Thoracic aorta (tissue), 2 donors: ENCODE data around the gene ERGIC2. TPM values are rescaled to one million over a fixed set of nuclear protein-coding genes. Genes with fewer than 3 reads are reported as not detected.

Experiments
- ATAC-seq: fragments of 150-250 bp; one replicate; pipeline ENCODE4 v1.8.0; 2017; ENCODE audit warnings: low read depth; ENCODE audit not compliant: insufficient number of reproducible peaks, low FRiP score
- DNase-seq: peaks from one replicate; pipeline ENCODE4 v3.0.0-alpha.2; 2020; ENCODE audit warnings: low spot score
- H3K27ac ChIP-seq, 2 donors: fragments of 200-600 bp; sonication (generic); 1 replicate in 1 of 2; 2 replicates in 1 of 2; pipeline ENCODE4 v1.5.1; 2016; ENCODE audit warnings: mild to moderate bottlenecking in 2 of 2, moderate library complexity in 2 of 2
- H3K27me3 ChIP-seq: fragments of 200-600 bp; sonication (generic); replicated peaks from 2 replicates; pipeline ENCODE4 v1.6.0; 2016; ENCODE audit warnings: mild to moderate bottlenecking; ENCODE audit not compliant: insufficient read depth
- H3K36me3 ChIP-seq: fragments of 200-600 bp; sonication (generic); one replicate; pipeline ENCODE4 v1.5.1; 2016
- H3K4me1 ChIP-seq, 2 donors: fragments of 200-600 bp; sonication (generic); 1 replicate in 1 of 2; 2 replicates in 1 of 2; pipeline versions ENCODE4 v1.5.1 to v1.6.0; 2016; ENCODE audit warnings: low read depth in 2 of 2, mild to moderate bottlenecking in 1 of 2; ENCODE audit not compliant: control insufficient read depth in 1 of 2
- H3K4me3 ChIP-seq: fragments of 200-600 bp; sonication (generic); 2 replicates; pipeline ENCODE4 v1.5.1; 2016; ENCODE audit warnings: mild to moderate bottlenecking
- H3K9me3 ChIP-seq: fragments of 200-600 bp; sonication (generic); 2 replicates; pipeline ENCODE4 v1.5.1; 2016
- CTCF ChIP-seq: fragments of 200-600 bp; sonication (generic); IDR thresholded peaks from one replicate; pipeline ENCODE4 v1.5.1; 2019; ENCODE audit warnings: antibody characterized with exemption
- total RNA-seq, 2 donors: library from RNA; depleted of rRNA; stranded (reverse); fragments of >200 nt; gene quantifications; one replicate each; pipeline versions ENCODE4 v1.1.0 to v1.2.3, GENCODE V29; 2016

The ERGIC2 gene
- total RNA-seq, 2 donors from 2014 or later, result 61.3 to 67.3 TPM

- Histone ChIP-seq H3K4me3 (no peak overlapping the region), H3K4me1 (no peaks in the 10 kb centered on the region), H3K27me3 (no peaks in the 10 kb centered on the region), H3K27ac (no peak overlapping the region), H3K36me3 (no peaks in the 10 kb centered on the region), H3K9me3 (no peaks in the 10 kb centered on the region)
- no peak for TF ChIP-seq CTCF
- no peak for DNase-seq
- ATAC-seq, result no peak
These were observed 47.0 kb upstream of the ERGIC2 start for GRCh38 chr12:29427964-29428363.

- no peaks in the 10 kb centered on the region for H3K4me1 ChIP-seq
- no peak for DNase-seq
- H3K9me3 ChIP-seq, result no peaks in the 10 kb centered on the region
- no peak for TF ChIP-seq CTCF
- ATAC-seq, result no peak
- no peak overlapping the region for H3K4me3 ChIP-seq
- no peaks in the 10 kb centered on the region for H3K36me3 ChIP-seq
- no peak overlapping the region for H3K27ac ChIP-seq
- no peaks in the 10 kb centered on the region for H3K27me3 ChIP-seq
These were observed 45.5 kb upstream of the ERGIC2 start for GRCh38 chr12:29426498-29426897.

- no peak for DNase-seq
- Histone ChIP-seq H3K36me3 (no peaks in the 10 kb centered on the region), H3K27ac (no peak overlapping the region), H3K27me3 (no peaks in the 10 kb centered on the region), H3K9me3 (no peaks in the 10 kb centered on the region), H3K4me1 (no peaks in the 10 kb centered on the region), H3K4me3 (no peak overlapping the region)
- no peak for TF ChIP-seq CTCF
- ATAC-seq, result no peak
These were observed 44.8 kb upstream of the ERGIC2 start for GRCh38 chr12:29425722-29426121.

GRCh38 chr12:29416748-29417147 lies 35.8 kb upstream of the ERGIC2 start:
- no peaks in the 10 kb centered on the region for H3K4me1 ChIP-seq
- DNase-seq (no peak), ATAC-seq (no peak)
- H3K27ac ChIP-seq, result no peak overlapping the region
- no peaks in the 10 kb centered on the region for H3K27me3 ChIP-seq
- TF ChIP-seq CTCF, result no peak
- H3K36me3 ChIP-seq, result no peaks in the 10 kb centered on the region
- no peaks in the 10 kb centered on the region for H3K9me3 ChIP-seq
- H3K4me3 ChIP-seq, result no peak overlapping the region

GRCh38 chr12:29415111-29415510 lies 34.1 kb upstream of the ERGIC2 start:
- ATAC-seq, result no peak
- H3K27me3 ChIP-seq, result no peaks in the 10 kb centered on the region
- no peaks in the 10 kb centered on the region for H3K36me3 ChIP-seq
- H3K27ac ChIP-seq, result no peak overlapping the region
- H3K9me3 ChIP-seq, result no peaks in the 10 kb centered on the region
- no peak for TF ChIP-seq CTCF
- DNase-seq, result no peak
- H3K4me1 ChIP-seq, result no peaks in the 10 kb centered on the region
- H3K4me3 ChIP-seq, result no peak overlapping the region
